HG02798 (cell line): ENCODE data around the gene QPRT.
"Not testable (repeated sequence)": the region's sequence is repeated elsewhere in the genome, so short reads cannot be mapped to it uniquely, and the experiment has no call there.

Experiments
- ATAC-seq: cut with Tn5 transposase; IDR thresholded peaks from one replicate; pipeline ENCODE4 v1.9.1; 2021; ENCODE audit warnings: mild to moderate bottlenecking; ENCODE audit not compliant: unreplicated experiment, poor library complexity

Gene QPRT

DNA sequence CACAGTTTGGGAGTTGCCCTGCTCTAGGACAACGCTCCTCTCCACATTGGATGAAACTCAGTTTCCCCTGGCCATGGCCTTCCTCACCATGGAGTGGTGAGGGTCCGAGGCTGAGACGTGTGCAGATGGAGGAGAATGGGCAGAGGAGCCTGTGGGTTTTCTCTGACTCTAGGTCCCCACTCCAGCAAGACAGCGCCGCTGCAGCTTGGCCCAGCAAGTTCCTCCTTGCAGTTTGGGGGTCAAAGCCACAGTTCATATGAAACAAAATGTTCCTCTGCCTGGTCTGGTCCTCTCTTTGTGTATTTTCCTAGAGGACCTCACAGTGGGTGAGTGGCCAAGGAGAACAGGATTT, 64.5 kb downstream of the QPRT start:
- ATAC-seq: no peak

DNA sequence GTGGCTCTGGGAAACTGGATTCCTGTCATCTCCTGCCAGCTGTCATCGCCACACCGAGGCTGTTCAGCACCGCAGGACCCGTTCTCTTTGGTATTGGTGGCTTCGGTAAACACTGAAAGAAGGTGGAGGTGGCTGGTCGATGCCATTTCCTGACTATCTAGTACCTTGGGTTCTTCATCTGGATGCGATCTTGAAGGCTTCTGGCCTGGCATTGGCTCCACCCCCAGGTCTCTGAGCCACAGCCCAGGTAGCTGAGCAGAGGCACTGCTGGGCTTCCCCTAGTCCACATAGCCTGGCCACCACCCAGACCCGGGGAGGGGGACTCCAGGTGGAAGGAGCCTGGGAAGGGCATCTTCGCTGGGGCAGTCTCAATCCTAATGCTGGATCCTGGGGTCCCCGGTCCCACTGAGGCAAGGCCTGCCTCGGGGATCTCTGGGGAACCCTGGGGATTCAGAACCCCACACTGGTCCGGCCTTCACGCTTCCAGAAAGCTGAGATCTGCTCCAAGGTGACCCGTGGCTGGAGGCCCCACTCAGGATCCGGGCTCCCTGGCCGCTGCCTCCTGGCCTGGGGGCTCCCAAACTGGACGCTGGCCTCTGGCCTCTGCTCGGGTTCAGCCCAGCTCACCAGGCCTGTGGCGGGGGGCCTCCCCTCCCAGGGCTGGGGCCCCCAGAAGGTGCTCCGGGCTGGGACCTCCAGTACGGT, 65.0 kb downstream of the QPRT start:
- ATAC-seq: no peak

DNA sequence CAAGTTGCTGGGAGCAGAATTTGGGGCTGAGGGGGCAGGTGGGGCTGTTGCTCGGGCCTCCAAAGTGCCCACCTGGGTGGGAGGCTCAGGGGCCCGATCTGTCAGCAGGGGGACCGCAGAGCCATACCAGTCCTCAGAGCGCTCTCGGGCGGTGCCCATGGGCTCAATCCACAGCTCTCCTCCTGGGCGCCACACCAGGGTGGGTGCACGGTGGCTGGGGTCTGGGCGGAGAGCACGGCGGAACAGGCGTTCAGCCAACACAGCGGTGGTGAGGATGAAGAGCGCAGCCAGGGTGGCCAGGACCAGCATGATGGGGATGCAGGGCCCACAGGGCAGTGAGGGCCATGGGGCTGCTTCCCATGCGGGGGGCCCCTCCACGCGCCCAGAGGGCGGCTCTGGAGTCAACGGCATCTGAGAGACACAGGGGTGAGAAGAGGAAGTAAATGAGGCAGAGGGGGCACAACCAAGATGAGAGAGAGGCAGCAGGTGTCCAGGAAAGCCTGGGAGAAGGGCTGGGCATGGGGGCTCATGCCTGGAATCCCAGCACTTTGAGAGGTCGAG, 65.6 kb downstream of the QPRT start:
- no peak for ATAC-seq

DNA sequence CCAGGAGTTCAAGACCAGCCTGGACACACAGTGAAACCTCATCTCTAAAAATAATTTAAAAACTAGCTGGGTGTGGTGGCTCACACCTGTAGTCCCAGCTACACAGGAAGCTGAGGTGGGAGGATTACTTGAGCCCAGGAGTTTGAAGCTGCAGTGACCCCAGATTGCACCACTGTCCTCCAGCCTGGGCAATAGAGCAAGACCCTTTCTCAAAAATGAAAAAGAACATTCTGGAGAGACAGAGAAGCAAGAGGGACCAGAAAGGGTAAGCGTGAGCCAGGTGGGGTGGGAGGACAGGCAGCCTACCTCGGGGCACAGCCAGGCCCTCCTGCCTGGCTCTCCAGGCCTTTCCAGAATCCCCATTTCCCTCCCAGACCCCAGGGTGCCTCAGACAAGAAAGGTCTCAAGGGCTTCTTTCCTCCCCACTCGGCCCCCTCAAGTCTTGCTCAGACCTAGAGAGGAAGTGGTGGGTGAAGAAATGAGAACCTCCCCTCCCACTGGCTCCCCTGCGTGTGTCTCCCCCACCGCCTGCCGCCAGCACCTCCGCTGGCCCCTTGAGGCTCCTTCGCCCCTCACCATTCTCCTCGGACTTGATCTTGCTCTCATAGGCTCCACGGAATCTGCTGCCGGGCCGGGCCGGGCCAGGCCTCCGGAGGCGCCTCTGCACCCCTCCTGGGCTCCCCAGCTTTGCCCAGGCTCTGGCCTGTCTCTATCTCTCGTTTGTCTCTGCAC, 66.3 kb downstream of the QPRT start:
- peak; percentile 38 for ATAC-seq

DNA sequence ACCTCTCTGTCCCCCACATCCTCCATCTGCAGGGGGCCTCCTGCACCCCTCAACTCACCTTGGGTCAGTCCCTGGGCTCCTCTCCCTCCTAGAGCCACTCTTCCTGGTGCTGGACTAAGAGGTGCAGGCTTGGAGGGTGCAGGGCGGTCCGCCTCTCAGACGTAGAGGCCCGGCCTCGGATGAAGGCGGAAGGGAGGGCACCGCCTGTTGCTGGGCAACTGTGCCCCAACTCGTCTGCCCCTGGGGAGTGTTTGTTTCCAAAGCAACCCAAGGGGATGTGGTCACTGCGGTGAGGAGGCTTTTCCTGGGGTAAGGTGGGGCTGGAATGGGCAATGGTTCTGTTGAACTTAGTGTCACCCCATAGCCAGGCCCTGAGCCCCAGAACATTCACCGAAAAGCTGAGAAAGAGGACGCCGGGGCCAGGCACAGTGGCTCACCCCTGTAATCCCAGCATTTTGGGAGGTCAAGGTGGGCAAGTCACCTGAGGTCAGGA, 66.9 kb downstream of the QPRT start, which contains the start of gene C16orf54:
TSS of gene C16orf54 (minus strand) at position 138 of the 493 bp plus-strand sequence. CDS start 1,039 bp downstream, outside the sequence.
- ATAC-seq: peak; percentile 86

DNA sequence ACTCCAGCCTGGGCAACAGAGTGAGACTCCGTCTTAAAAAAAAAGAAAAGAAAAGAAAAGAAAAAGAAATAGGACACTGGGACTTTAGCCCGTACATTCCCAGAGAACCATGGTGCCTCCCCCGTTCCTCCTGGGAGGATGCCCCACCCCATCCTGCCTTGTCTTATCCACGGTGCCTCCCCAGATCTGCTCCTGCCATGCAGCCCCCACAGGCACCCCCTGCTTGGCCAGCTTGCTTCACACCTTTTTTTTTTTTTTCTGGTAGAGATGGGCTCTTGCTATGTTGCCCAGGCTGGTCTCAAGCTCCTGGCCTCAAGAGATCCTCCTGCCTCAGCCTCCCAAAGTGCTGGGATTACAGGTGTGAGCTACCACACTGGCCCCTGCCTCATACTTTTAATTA, 67.5 kb downstream of the QPRT start:
- not testable (repeated sequence) for ATAC-seq
